Central memory CD8-positive, alpha-beta T cell (primary cell): ENCODE results near the gene FLG2.

Source experiments
- ATAC-seq: fragments of 150-1000 bp; cut with Tn5 transposase; replicated peaks from 2 replicates; pipeline ENCODE4 v1.10.0; 2022; ENCODE audit warnings: mild to moderate bottlenecking, moderate FRiP score, moderate number of reproducible peaks; ENCODE audit not compliant: poor library complexity, severe bottlenecking; ENCODE audit errors: extremely low read depth
- DNase-seq, 2 donors: peaks; one replicate each; pipeline ENCODE4 v3.0.0; 2021; ENCODE audit warnings: low spot score in 2 of 2
- H3K27ac Mint-ChIP-seq: one replicate; pipeline ENCODE4 v1.8.0; 2022; ENCODE audit warnings: low read depth, mild to moderate bottlenecking, moderate library complexity, mixed read lengths
- H3K27me3 Mint-ChIP-seq: one replicate; pipeline ENCODE4 v1.8.0; 2022; ENCODE audit warnings: mixed read lengths
- H3K36me3 Mint-ChIP-seq: one replicate; pipeline ENCODE4 v1.8.0; 2022; ENCODE audit warnings: mild to moderate bottlenecking, moderate library complexity, mixed read lengths; ENCODE audit not compliant: insufficient read depth
- H3K4me1 Mint-ChIP-seq: one replicate; pipeline ENCODE4 v1.8.0; 2022; ENCODE audit warnings: mixed read lengths
- H3K4me3 Mint-ChIP-seq: one replicate; pipeline ENCODE4 v1.8.0; 2022; ENCODE audit warnings: mild to moderate bottlenecking, moderate library complexity, mixed read lengths
- H3K9me3 Mint-ChIP-seq: one replicate; pipeline ENCODE4 v1.8.0; 2022; ENCODE audit warnings: mixed read lengths

Gene FLG2

GRCh38 chr1:152359906-152360305 lies at the start of gene FLG2:
TSS of gene FLG2 (minus strand) at chr1:152360006. CDS start at chr1:152358884, 1,122 bp downstream.
- no peaks in the 10 kb centered on the region for H3K36me3 Mint-ChIP-seq
- DNase-seq, result no peak

GRCh38 chr1:152408664-152409063 lies 48.9 kb upstream of the FLG2 start:
- no peak overlapping the region for H3K4me3 Mint-ChIP-seq
- H3K27me3 Mint-ChIP-seq, result peaks cover 87% of the 10 kb centered on the region
- no peaks in the 10 kb centered on the region for H3K9me3 Mint-ChIP-seq
- H3K27ac Mint-ChIP-seq, result no peak overlapping the region
- H3K36me3 Mint-ChIP-seq, result peaks cover 2% of the 10 kb centered on the region
- ATAC-seq, result no peak
- no peaks in the 10 kb centered on the region for H3K4me1 Mint-ChIP-seq
- DNase-seq, result no peak

More at GRCh38 chr1:152359906-152360305, at the start of gene FLG2:
- Mint-ChIP-seq H3K9me3 (no peaks in the 10 kb centered on the region), H3K4me3 (no peak within 1 kb of the TSS), H3K4me1 (no peaks in the 10 kb centered on the region), H3K27ac (no peak within 1 kb of the TSS), H3K27me3 (peaks cover 35% of the 10 kb centered on the region)
- no peak for ATAC-seq

GRCh38 chr1:152398812-152399698 lies 39.2 kb upstream of the FLG2 start:
- peaks cover 16% of the 10 kb centered on the region for H3K4me1 Mint-ChIP-seq
- H3K4me3 Mint-ChIP-seq, result no peak overlapping the region
- H3K36me3 Mint-ChIP-seq, result no peaks in the 10 kb centered on the region
- H3K27me3 Mint-ChIP-seq, result peaks cover 56% of the 10 kb centered on the region
- no peak for DNase-seq
- no peaks in the 10 kb centered on the region for H3K9me3 Mint-ChIP-seq
- H3K27ac Mint-ChIP-seq, result no peak overlapping the region
- ATAC-seq, result peak; percentile 56

- Mint-ChIP-seq H3K9me3 (no peaks in the 10 kb centered on the region), H3K27ac (no peak overlapping the region), H3K4me1 (peaks cover 26% of the 10 kb centered on the region), H3K27me3 (peaks cover 50% of the 10 kb centered on the region), H3K36me3 (peaks cover 3% of the 10 kb centered on the region), H3K4me3 (no peak overlapping the region)
- ATAC-seq (no peak), DNase-seq (no peak)
Measured at GRCh38 chr1:152397474-152397873, 37.7 kb upstream of the FLG2 start.

GRCh38 chr1:152394151-152394550 lies 34.3 kb upstream of the FLG2 start:
- peaks cover 3% of the 10 kb centered on the region for H3K36me3 Mint-ChIP-seq
- H3K27me3 Mint-ChIP-seq, result peaks cover 73% of the 10 kb centered on the region
- H3K27ac Mint-ChIP-seq, result no peak overlapping the region
- ATAC-seq (no peak), DNase-seq (no peak)
- peaks cover 32% of the 10 kb centered on the region for H3K4me1 Mint-ChIP-seq
- no peak overlapping the region for H3K4me3 Mint-ChIP-seq
- H3K9me3 Mint-ChIP-seq, result no peaks in the 10 kb centered on the region

DNA sequence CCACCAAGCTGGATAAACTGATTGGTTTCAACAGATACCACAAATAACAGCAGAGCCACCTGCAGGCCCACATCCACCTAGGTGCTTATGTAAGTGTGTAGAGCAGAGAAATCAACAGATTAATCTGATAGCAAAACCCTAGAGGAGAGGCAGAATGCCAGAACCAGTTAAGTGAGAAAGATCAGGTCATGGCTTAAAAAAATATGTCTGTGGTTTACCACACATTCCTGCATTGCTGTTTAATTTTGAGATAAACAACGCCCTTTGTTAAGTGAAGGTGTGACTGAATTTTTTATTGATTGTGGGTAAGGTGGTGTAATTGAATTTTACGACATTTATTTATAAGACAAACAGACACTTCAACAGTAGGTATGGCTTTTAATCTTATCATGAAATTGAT lies 33.1 kb upstream of the FLG2 start:
- H3K27ac Mint-ChIP-seq, result no peak overlapping the region
- DNase-seq (peak in 1 of 2 donors; percentile 22), ATAC-seq (peak; percentile 89)
- no peak overlapping the region for H3K4me3 Mint-ChIP-seq
- H3K27me3 Mint-ChIP-seq, result peaks cover 79% of the 10 kb centered on the region
- H3K9me3 Mint-ChIP-seq, result no peaks in the 10 kb centered on the region
- peaks cover 3% of the 10 kb centered on the region for H3K36me3 Mint-ChIP-seq
- peaks cover 30% of the 10 kb centered on the region for H3K4me1 Mint-ChIP-seq

GRCh38 chr1:152388889-152389288 lies 29.1 kb upstream of the FLG2 start:
- DNase-seq (no peak), ATAC-seq (no peak)
- Mint-ChIP-seq H3K4me3 (no peak overlapping the region), H3K9me3 (no peaks in the 10 kb centered on the region), H3K36me3 (peaks cover 3% of the 10 kb centered on the region), H3K4me1 (peaks cover 20% of the 10 kb centered on the region), H3K27me3 (peaks cover 84% of the 10 kb centered on the region), H3K27ac (no peak overlapping the region)

- Mint-ChIP-seq H3K27ac (no peak overlapping the region), H3K4me1 (peaks cover 4% of the 10 kb centered on the region), H3K9me3 (no peaks in the 10 kb centered on the region), H3K27me3 (peaks cover 79% of the 10 kb centered on the region), H3K36me3 (no peaks in the 10 kb centered on the region), H3K4me3 (no peak overlapping the region)
- DNase-seq (no peak), ATAC-seq (no peak)
Measured at GRCh38 chr1:152386940-152387339, 27.1 kb upstream of the FLG2 start.

DNA sequence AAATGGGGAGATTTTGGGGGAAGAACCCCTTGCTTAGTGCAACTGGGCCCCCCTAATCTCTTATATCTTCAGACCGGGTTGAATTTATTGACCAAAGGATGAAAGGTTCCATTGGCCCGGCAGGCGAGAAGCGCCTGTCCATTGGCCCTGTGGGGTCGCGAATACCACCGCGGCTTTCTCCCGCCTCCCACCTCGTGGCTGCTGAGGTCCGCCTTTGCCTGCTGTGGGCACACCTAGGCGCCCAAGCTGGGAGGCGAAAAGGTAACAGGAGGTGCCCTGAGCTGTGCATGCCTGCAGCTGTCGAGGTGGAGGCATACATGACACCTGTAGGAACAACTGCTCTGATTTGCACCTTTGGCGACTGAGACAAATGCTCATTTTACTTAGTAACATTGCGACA lies 21.1 kb upstream of the FLG2 start:
- Mint-ChIP-seq H3K4me3 (no peak overlapping the region), H3K27me3 (peaks cover 34% of the 10 kb centered on the region), H3K4me1 (no peaks in the 10 kb centered on the region), H3K9me3 (no peaks in the 10 kb centered on the region), H3K36me3 (no peaks in the 10 kb centered on the region), H3K27ac (no peak overlapping the region)
- no peak for DNase-seq
- ATAC-seq, result no peak

GRCh38 chr1:152374451-152374850 lies 14.6 kb upstream of the FLG2 start:
- Mint-ChIP-seq H3K9me3 (peaks cover 3% of the 10 kb centered on the region), H3K27ac (no peak overlapping the region), H3K36me3 (no peaks in the 10 kb centered on the region), H3K4me3 (no peak overlapping the region), H3K4me1 (no peaks in the 10 kb centered on the region), H3K27me3 (peaks cover 28% of the 10 kb centered on the region)
- ATAC-seq, result no peak
- no peak for DNase-seq

GRCh38 chr1:152372672-152373071 lies 12.9 kb upstream of the FLG2 start:
- Mint-ChIP-seq H3K9me3 (peaks cover 7% of the 10 kb centered on the region), H3K36me3 (no peaks in the 10 kb centered on the region), H3K4me1 (no peaks in the 10 kb centered on the region), H3K27me3 (peaks cover 42% of the 10 kb centered on the region), H3K4me3 (no peak overlapping the region), H3K27ac (no peak overlapping the region)
- no peak for ATAC-seq
- DNase-seq, result no peak

GRCh38 chr1:152367436-152367835 lies 7.6 kb upstream of the FLG2 start:
- peaks cover 74% of the 10 kb centered on the region for H3K27me3 Mint-ChIP-seq
- no peaks in the 10 kb centered on the region for H3K36me3 Mint-ChIP-seq
- peaks cover 7% of the 10 kb centered on the region for H3K9me3 Mint-ChIP-seq
- DNase-seq, result no peak
- H3K4me3 Mint-ChIP-seq, result no peak overlapping the region
- H3K27ac Mint-ChIP-seq, result no peak overlapping the region
- ATAC-seq, result no peak
- no peaks in the 10 kb centered on the region for H3K4me1 Mint-ChIP-seq

GRCh38 chr1:152356736-152357135 lies 3.1 kb downstream of the FLG2 start:
- DNase-seq (no peak), ATAC-seq (no peak)
- no peak overlapping the region for H3K27ac Mint-ChIP-seq
- no peaks in the 10 kb centered on the region for H3K9me3 Mint-ChIP-seq
- H3K36me3 Mint-ChIP-seq, result no peaks in the 10 kb centered on the region
- H3K27me3 Mint-ChIP-seq, result peaks cover 24% of the 10 kb centered on the region
- no peak overlapping the region for H3K4me3 Mint-ChIP-seq
- H3K4me1 Mint-ChIP-seq, result no peaks in the 10 kb centered on the region
